SIG-M5 treated with dmso at 0.1 percent for 504 hours (cell line): ENCODE measurements around the gene CDH4.

Experiments
- DNase-seq: peaks from one replicate; lab custom pipeline; 2025; ENCODE audit not compliant: unreplicated experiment; lab: John Stamatoyannopoulos, UW

CDH4 gene

GRCh38 chr20:61897401-61898295 is 645.6 kb downstream of the CDH4 start:
- DNase-seq, result no peak

GRCh38 chr20:61898405-61898804 is 646.3 kb downstream of the CDH4 start:
- no peak for DNase-seq

GRCh38 chr20:61900011-61900944 is 648.2 kb downstream of the CDH4 start:
- DNase-seq, result no peak

- DNase-seq, result no peak
These were observed 648.9 kb downstream of the CDH4 start for GRCh38 chr20:61900945-61901293.

GRCh38 chr20:61901392-61902220 is 649.5 kb downstream of the CDH4 start:
- DNase-seq, result no peak

GRCh38 chr20:61902221-61902869 is 650.3 kb downstream of the CDH4 start:
- DNase-seq, result no peak

GRCh38 chr20:61903575-61904340 is 651.7 kb downstream of the CDH4 start:
- DNase-seq, result no peak

GRCh38 chr20:61904456-61904855 is 652.4 kb downstream of the CDH4 start:
- DNase-seq, result no peak

GRCh38 chr20:61905781-61906523 is 653.9 kb downstream of the CDH4 start:
- no peak for DNase-seq

- no peak for DNase-seq
These were observed 655.2 kb downstream of the CDH4 start for GRCh38 chr20:61907081-61907891.

GRCh38 chr20:61908057-61909026 is 656.3 kb downstream of the CDH4 start:
- no peak for DNase-seq

GRCh38 chr20:61909028-61909427 is 657.0 kb downstream of the CDH4 start:
- no peak for DNase-seq

- DNase-seq, result no peak
These were observed 657.8 kb downstream of the CDH4 start for GRCh38 chr20:61909821-61910220.

GRCh38 chr20:61911824-61912223 is 659.8 kb downstream of the CDH4 start:
- no peak for DNase-seq

GRCh38 chr20:61912665-61913422 is 660.8 kb downstream of the CDH4 start:
- DNase-seq, result no peak
